ENCODE data around the gene CENPQ.

CENPQ gene

GRCh38 chr6:49519660-49520059 is 56.5 kb downstream of the CENPQ start:
- no peak overlapping the region for H3K4me3 ChIP-seq (ENCODE audit: low read depth, low read length)
- no peak for DNase-seq (ENCODE audit: low read depth)
- TF ChIP-seq MYC (IDR thresholded peaks at IDR 0.05; ENCODE audit: low read depth, low read length) (no peak), POLR2A (IDR thresholded peaks at IDR 0.05; ENCODE audit: extremely low read depth, insufficient read length) (no peak)

- TF ChIP-seq CTCF (IDR thresholded peaks at IDR 0.05; ENCODE audit: low read depth, low read length), result no peak
- TF ChIP-seq MYC (IDR thresholded peaks at IDR 0.05; ENCODE audit: low read depth, low read length), result no peak
- no peak for TF ChIP-seq MAX (IDR thresholded peaks at IDR 0.05; ENCODE audit: low read depth, low read length)
- no peak for TF ChIP-seq POLR2A (IDR thresholded peaks at IDR 0.05; ENCODE audit: extremely low read depth, insufficient read length)
- DNase-seq (ENCODE audit: low read depth), result no peak
- no peak overlapping the region for H3K4me3 ChIP-seq (ENCODE audit: low read depth, low read length)
Observed at GRCh38 chr6:49522710-49523593, 59.8 kb downstream of the CENPQ start.

GRCh38 chr6:49523901-49524300 is 60.7 kb downstream of the CENPQ start:
- no peak for DNase-seq (ENCODE audit: low read depth)
- H3K4me3 ChIP-seq (ENCODE audit: low read depth, low read length), result no peak overlapping the region
- no peak for TF ChIP-seq CTCF (IDR thresholded peaks at IDR 0.05; ENCODE audit: low read depth, low read length)
- TF ChIP-seq MAX (IDR thresholded peaks at IDR 0.05; ENCODE audit: low read depth, low read length), result no peak
- TF ChIP-seq POLR2A (IDR thresholded peaks at IDR 0.05; ENCODE audit: extremely low read depth, insufficient read length), result no peak
- no peak for TF ChIP-seq MYC (IDR thresholded peaks at IDR 0.05; ENCODE audit: low read depth, low read length)

GRCh38 chr6:49524541-49524940 is 61.4 kb downstream of the CENPQ start:
- H3K4me3 ChIP-seq (ENCODE audit: low read depth, low read length), result no peak overlapping the region
- no peak for DNase-seq (ENCODE audit: low read depth)
- TF ChIP-seq CTCF (IDR thresholded peaks at IDR 0.05; ENCODE audit: low read depth, low read length) (no peak), MYC (IDR thresholded peaks at IDR 0.05; ENCODE audit: low read depth, low read length) (no peak), MAX (IDR thresholded peaks at IDR 0.05; ENCODE audit: low read depth, low read length) (no peak), POLR2A (IDR thresholded peaks at IDR 0.05; ENCODE audit: extremely low read depth, insufficient read length) (no peak)

GRCh38 chr6:49526598-49526997 is 63.4 kb downstream of the CENPQ start:
- no peak for DNase-seq (ENCODE audit: low read depth)
- no peak overlapping the region for H3K4me3 ChIP-seq (ENCODE audit: low read depth, low read length)
- no peak for TF ChIP-seq MAX (IDR thresholded peaks at IDR 0.05; ENCODE audit: low read depth, low read length)
- TF ChIP-seq POLR2A (IDR thresholded peaks at IDR 0.05; ENCODE audit: extremely low read depth, insufficient read length), result no peak
- TF ChIP-seq CTCF (IDR thresholded peaks at IDR 0.05; ENCODE audit: low read depth, low read length), result no peak
- no peak for TF ChIP-seq MYC (IDR thresholded peaks at IDR 0.05; ENCODE audit: low read depth, low read length)

GRCh38 chr6:49527320-49527719 is 64.2 kb downstream of the CENPQ start:
- no peak overlapping the region for H3K4me3 ChIP-seq (ENCODE audit: low read depth, low read length)
- TF ChIP-seq CTCF (IDR thresholded peaks at IDR 0.05; ENCODE audit: low read depth, low read length) (no peak), POLR2A (IDR thresholded peaks at IDR 0.05; ENCODE audit: extremely low read depth, insufficient read length) (no peak), MAX (IDR thresholded peaks at IDR 0.05; ENCODE audit: low read depth, low read length) (no peak), MYC (IDR thresholded peaks at IDR 0.05; ENCODE audit: low read depth, low read length) (no peak)
- DNase-seq (ENCODE audit: low read depth), result no peak

Data from NB4 (cell line).